HEK293 (cell line): ENCODE results near the gene HERC3.

Experiments
- CTCF ChIA-PET: fragments of 350-600 bp; formaldehyde crosslinking; extraction: SDS; loops from one replicate; lab custom pipeline; 2021; ENCODE audit warnings: antibody characterized with exemption; lab: Yijun Ruan, JAX
- POLR2A ChIA-PET: fragments of 300-600 bp; formaldehyde crosslinking; extraction: SDS; loops from one replicate; lab custom pipeline; 2020; ENCODE audit warnings: antibody characterized with exemption, inconsistent platforms; lab: Yijun Ruan, JAX
- H3K27ac ChIP-seq: fragments of 200-500 bp; sonication (Bioruptor generic); 2 replicates; pipeline ENCODE4 v1.5.1; 2014; ENCODE audit warnings: low read depth, low read length, control low read depth, inconsistent platforms; ENCODE audit errors: extremely low read depth
- H3K36me3 ChIP-seq, 2 experiments: fragments of 200-500 bp in 1 of 2; sonication (Bioruptor generic) in 1 of 2; 1 replicate in 1 of 2; 2 replicates in 1 of 2; pipeline ENCODE4 v1.5.1; 2014 to 2017; ENCODE audit warnings: inconsistent platforms in 2 of 2, low read length in 2 of 2; ENCODE audit not compliant: control insufficient read depth in 2 of 2, insufficient read depth in 1 of 2
- H3K4me1 ChIP-seq: fragments of 200-500 bp; sonication (Bioruptor generic); 2 replicates; pipeline ENCODE4 v1.5.1; 2014; ENCODE audit warnings: mild to moderate bottlenecking, low read length, inconsistent platforms; ENCODE audit not compliant: control insufficient read depth, insufficient read depth
- H3K4me3 ChIP-seq: 2 replicates; pipeline ENCODE4 v1.5.1; 2011; ENCODE audit warnings: low read depth, mild to moderate bottlenecking, control low read depth, low read length, moderate library complexity
- H3K9me3 ChIP-seq: fragments of 200-500 bp; sonication (Bioruptor generic); 2 replicates; pipeline ENCODE4 v1.5.1; 2014; ENCODE audit warnings: low read depth, low read length, inconsistent platforms; ENCODE audit not compliant: control insufficient read depth, insufficient read depth
- HOXA7 ChIP-seq: sonication (generic); formaldehyde crosslinking; IDR thresholded peaks from 2 replicates; pipeline ENCODE4 v1.8.1; 2022; ENCODE audit warnings: missing genetic modification reagents, borderline replicate concordance
- MZF1 ChIP-seq: fragments of 450-650 bp; formaldehyde crosslinking; IDR thresholded peaks from 2 replicates; pipeline ENCODE4 v1.5.1; 2017; ENCODE audit warnings: missing biosample characterization, missing genetic modification characterization, borderline replicate concordance
- RBAK ChIP-seq: fragments of 450-650 bp; formaldehyde crosslinking; IDR thresholded peaks from 2 replicates; pipeline ENCODE4 v1.5.1; 2016; ENCODE audit warnings: missing biosample characterization, missing genetic modification characterization
- WT1 ChIP-seq: fragments of 450-650 bp; formaldehyde crosslinking; IDR thresholded peaks from 2 replicates; pipeline ENCODE4 v1.5.1; 2016; ENCODE audit warnings: missing biosample characterization, missing genetic modification characterization
- ZEB2 ChIP-seq: fragments of 450-650 bp; formaldehyde crosslinking; IDR thresholded peaks from 2 replicates; pipeline ENCODE4 v1.5.1; 2016; ENCODE audit warnings: missing biosample characterization, missing genetic modification characterization
- ZNF114 ChIP-seq: fragments of 450-650 bp; formaldehyde crosslinking; IDR thresholded peaks from 2 replicates; pipeline ENCODE4 v1.5.0; 2017; ENCODE audit warnings: missing biosample characterization, missing genetic modification characterization
- ZNF311 ChIP-seq: fragments of 450-650 bp; formaldehyde crosslinking; IDR thresholded peaks from 2 replicates; pipeline ENCODE4 v1.5.1; 2017; ENCODE audit warnings: missing biosample characterization, missing genetic modification characterization, borderline replicate concordance
- ZNF350 ChIP-seq: fragments of 450-650 bp; formaldehyde crosslinking; IDR thresholded peaks from 2 replicates; pipeline ENCODE4 v1.5.0; 2017; ENCODE audit warnings: missing biosample characterization, mild to moderate bottlenecking, missing genetic modification characterization
- ZNF394 ChIP-seq: fragments of 450-650 bp; formaldehyde crosslinking; IDR thresholded peaks from 2 replicates; pipeline ENCODE4 v1.5.1; 2016; ENCODE audit warnings: missing biosample characterization, missing genetic modification characterization, mild to moderate bottlenecking, moderate library complexity, borderline replicate concordance
- ZNF544 ChIP-seq: fragments of 450-650 bp; formaldehyde crosslinking; IDR thresholded peaks from 2 replicates; pipeline ENCODE4 v1.5.0; 2017; ENCODE audit warnings: missing biosample characterization, missing genetic modification characterization
- ZNF626 ChIP-seq: fragments of 450-650 bp; sonication (Bioruptor Pico); formaldehyde crosslinking; IDR thresholded peaks from 2 replicates; pipeline ENCODE4 v1.5.1; 2018; ENCODE audit warnings: missing biosample characterization, missing genetic modification characterization, inconsistent platforms
- ZNF629 ChIP-seq: fragments of 450-650 bp; formaldehyde crosslinking; IDR thresholded peaks from 2 replicates; pipeline ENCODE4 v1.5.1; 2017; ENCODE audit warnings: missing biosample characterization, missing genetic modification characterization
- ZXDB ChIP-seq: fragments of 450-650 bp; formaldehyde crosslinking; IDR thresholded peaks from 2 replicates; pipeline ENCODE4 v1.5.1; 2016; ENCODE audit warnings: missing biosample characterization, missing genetic modification characterization
- TF ChIP-seq, protein P1 (sequence below): fragments of 450-650 bp; IDR thresholded peaks from 2 replicates; pipeline ENCODE4 v1.5.1; 2018; ENCODE audit warnings: missing biosample characterization, missing genetic modification characterization
- TF ChIP-seq, protein P2 (sequence below): fragments of 450-650 bp; formaldehyde crosslinking; IDR thresholded peaks from 2 replicates; pipeline ENCODE4 v1.5.1; 2016; ENCODE audit warnings: missing biosample characterization, missing genetic modification characterization
- TF ChIP-seq, protein P3 (sequence below): fragments of 450-650 bp; formaldehyde crosslinking; IDR thresholded peaks from 2 replicates; pipeline ENCODE4 v1.5.0; 2017; ENCODE audit warnings: missing biosample characterization, missing genetic modification characterization, borderline replicate concordance
- TF ChIP-seq, protein P4 (sequence below): fragments of 450-650 bp; formaldehyde crosslinking; IDR thresholded peaks from 2 replicates; pipeline ENCODE4 v1.5.1; 2016; ENCODE audit warnings: missing biosample characterization, missing genetic modification characterization, borderline replicate concordance

HERC3 gene

DNA sequence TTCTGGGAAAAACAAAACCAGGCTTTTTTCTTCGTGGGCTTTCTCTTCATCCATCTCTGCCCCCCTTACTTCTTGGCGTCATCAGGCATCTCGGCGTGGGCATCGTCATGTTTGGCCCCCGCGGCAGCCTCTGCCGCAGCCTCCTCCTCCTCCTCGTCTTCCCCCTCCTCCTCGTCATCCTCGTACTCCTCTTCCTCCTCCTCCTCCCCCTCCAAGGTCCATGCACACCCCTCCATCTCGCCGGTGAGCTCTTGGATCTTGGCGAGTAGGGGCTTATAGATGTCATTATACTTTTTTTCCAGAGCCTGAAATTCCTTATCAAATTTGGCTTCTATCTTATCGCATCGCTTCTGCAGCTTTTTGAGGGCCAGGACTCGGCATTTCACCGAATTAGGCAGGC lies 104.9 kb downstream of the HERC3 start:
- H3K36me3 ChIP-seq: no peaks in the 10 kb centered on the region
- TF ChIP-seq, protein P1, sequence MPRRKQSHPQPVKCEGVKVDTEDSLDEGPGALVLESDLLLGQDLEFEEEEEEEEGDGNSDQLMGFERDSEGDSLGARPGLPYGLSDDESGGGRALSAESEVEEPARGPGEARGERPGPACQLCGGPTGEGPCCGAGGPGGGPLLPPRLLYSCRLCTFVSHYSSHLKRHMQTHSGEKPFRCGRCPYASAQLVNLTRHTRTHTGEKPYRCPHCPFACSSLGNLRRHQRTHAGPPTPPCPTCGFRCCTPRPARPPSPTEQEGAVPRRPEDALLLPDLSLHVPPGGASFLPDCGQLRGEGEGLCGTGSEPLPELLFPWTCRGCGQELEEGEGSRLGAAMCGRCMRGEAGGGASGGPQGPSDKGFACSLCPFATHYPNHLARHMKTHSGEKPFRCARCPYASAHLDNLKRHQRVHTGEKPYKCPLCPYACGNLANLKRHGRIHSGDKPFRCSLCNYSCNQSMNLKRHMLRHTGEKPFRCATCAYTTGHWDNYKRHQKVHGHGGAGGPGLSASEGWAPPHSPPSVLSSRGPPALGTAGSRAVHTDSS (tag by site-specific recombination): peak; percentile 55; the same call in 1 of the 2 replicates
- no peak for TF ChIP-seq ZNF394 (tag by site-specific recombination)
- TF ChIP-seq, all 188 proteins: peak for 1
- H3K4me1 ChIP-seq: no peaks in the 10 kb centered on the region
- no peak overlapping the region for H3K27ac ChIP-seq
- no peak overlapping the region for H3K4me3 ChIP-seq
- POLR2A ChIA-PET: no interaction called here
- H3K9me3 ChIP-seq: no peaks in the 10 kb centered on the region
- CTCF ChIA-PET: no interaction called here

DNA sequence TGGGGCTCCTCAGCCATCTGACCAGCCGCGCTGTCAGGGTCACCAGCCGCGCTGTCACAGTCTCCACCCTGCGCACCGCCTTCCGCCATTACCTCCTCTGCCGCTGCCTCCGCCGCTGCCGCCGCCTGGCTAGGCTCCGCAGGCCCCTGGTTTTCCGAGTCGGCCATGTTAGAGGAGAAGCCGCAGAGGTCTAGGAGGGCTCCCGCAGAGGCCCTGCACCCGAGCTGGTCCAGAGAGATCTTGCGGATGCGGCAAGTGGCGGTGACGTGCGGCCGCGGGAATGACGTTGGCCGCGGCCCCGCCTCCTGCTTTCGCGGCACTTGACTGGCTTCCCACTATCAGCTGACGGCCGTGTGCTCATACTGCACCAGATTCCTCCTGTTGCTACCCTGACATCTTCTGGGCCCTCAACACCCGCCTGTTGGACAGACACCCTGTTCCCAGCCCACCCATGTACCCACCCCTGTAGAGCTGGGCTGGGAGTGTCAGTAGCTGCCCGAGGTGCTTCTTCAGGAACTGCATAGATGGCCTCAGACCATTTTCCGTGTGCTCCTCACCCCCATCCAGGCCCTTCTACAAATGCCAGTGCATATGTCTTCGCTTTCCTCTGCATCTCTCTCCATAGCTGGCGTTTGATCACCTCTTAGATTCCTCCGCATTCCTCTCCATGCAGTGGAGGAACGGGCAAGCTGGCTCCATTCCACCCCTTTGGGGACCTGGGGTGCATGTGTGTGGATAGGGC lies 105.5 kb downstream of the HERC3 start, which contains the start of gene NAP1L5:
NAP1L5 (minus strand) TSS at position 242 of the 742 bp plus-strand sequence; CDS start at position 167, 75 bp downstream.
- Histone ChIP-seq H3K36me3 (no peaks in the 10 kb centered on the region), H3K27ac (no peak within 1 kb of the TSS), H3K4me3 (no peak within 1 kb of the TSS), H3K4me1 (no peaks in the 10 kb centered on the region), H3K9me3 (no peaks in the 10 kb centered on the region)
- POLR2A ChIA-PET: no interaction called here
- CTCF ChIA-PET: no interaction called here
- TF ChIP-seq ZEB2: no peak
- TF ChIP-seq, protein P2, sequence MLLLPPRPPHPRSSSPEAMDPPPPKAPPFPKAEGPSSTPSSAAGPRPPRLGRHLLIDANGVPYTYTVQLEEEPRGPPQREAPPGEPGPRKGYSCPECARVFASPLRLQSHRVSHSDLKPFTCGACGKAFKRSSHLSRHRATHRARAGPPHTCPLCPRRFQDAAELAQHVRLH (tag by site-specific recombination): no peak
- TF ChIP-seq ZNF629 (tag by site-specific recombination): no peak
- TF ChIP-seq ZNF350 (tag by site-specific recombination): no peak
- no peak for TF ChIP-seq MZF1 (tag by site-specific recombination)
- no peak for TF ChIP-seq ZNF626 (tag by site-specific recombination)
- no peak for TF ChIP-seq WT1 (tag by site-specific recombination)
- TF ChIP-seq ZNF544 (tag by site-specific recombination): no peak
- TF ChIP-seq, protein P3, sequence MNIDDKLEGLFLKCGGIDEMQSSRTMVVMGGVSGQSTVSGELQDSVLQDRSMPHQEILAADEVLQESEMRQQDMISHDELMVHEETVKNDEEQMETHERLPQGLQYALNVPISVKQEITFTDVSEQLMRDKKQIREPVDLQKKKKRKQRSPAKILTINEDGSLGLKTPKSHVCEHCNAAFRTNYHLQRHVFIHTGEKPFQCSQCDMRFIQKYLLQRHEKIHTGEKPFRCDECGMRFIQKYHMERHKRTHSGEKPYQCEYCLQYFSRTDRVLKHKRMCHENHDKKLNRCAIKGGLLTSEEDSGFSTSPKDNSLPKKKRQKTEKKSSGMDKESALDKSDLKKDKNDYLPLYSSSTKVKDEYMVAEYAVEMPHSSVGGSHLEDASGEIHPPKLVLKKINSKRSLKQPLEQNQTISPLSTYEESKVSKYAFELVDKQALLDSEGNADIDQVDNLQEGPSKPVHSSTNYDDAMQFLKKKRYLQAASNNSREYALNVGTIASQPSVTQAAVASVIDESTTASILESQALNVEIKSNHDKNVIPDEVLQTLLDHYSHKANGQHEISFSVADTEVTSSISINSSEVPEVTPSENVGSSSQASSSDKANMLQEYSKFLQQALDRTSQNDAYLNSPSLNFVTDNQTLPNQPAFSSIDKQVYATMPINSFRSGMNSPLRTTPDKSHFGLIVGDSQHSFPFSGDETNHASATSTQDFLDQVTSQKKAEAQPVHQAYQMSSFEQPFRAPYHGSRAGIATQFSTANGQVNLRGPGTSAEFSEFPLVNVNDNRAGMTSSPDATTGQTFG (tag by site-specific recombination): no peak
- TF ChIP-seq RBAK (tag by site-specific recombination): no peak
- TF ChIP-seq, protein P4, sequence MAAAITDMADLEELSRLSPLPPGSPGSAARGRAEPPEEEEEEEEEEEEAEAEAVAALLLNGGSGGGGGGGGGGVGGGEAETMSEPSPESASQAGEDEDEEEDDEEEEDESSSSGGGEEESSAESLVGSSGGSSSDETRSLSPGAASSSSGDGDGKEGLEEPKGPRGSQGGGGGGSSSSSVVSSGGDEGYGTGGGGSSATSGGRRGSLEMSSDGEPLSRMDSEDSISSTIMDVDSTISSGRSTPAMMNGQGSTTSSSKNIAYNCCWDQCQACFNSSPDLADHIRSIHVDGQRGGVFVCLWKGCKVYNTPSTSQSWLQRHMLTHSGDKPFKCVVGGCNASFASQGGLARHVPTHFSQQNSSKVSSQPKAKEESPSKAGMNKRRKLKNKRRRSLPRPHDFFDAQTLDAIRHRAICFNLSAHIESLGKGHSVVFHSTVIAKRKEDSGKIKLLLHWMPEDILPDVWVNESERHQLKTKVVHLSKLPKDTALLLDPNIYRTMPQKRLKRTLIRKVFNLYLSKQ (tag by site-specific recombination): no peak
- no peak for TF ChIP-seq HOXA7 (CRISPR knock-in tag)
- TF ChIP-seq ZNF114 (tag by site-specific recombination): no peak
- no peak for TF ChIP-seq ZXDB (tag by site-specific recombination)
- no peak for TF ChIP-seq ZNF311 (tag by site-specific recombination)
